Measurements from ENCODE around the gene MAP3K12. TPM values are rescaled to one million over a fixed set of nuclear protein-coding genes. Genes with fewer than 3 reads are reported as not detected.

Gene MAP3K12
- total RNA-seq, 1 donor from 2014 or later = 11.1 TPM

DNA sequence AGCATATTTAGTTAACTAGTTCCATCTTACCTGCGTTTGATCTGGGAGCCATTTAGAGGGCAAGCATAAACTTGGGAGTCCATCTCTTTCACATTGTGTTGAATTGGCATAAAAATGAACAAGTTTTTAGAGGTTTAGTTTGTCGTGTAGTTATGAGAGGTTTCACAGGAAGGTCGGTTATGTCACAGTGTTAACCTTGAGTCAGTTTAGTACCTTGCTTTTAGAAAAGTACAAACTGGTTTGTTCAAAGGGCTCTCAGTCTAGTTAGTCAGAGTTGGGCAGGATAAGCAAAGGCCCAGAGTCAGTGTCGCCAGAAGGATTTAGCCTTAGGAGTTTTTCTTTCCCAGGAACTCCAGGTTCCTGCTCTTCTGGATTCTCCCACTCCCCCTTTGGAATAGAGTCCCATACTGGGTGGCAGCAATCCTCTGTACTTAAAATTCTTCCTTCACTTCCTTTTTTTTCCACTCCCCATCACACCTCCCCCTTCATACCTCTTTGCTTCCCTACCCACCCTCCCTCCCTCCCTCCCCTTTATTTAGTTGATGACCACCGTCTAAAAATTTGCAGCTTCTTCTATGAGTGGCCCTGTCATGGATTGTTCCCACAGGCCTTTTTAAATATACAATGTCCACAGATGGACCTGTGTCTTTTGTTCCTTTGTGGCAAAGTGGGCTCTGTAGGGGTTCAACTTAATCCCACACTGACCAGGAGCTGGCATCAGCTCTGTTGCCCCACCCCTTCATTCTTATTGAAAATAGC, 35.3 kb downstream of the MAP3K12 start:
- Mint-ChIP-seq H3K27ac (ENCODE audit: unreplicated experiment) (peak overlapping the region; percentile 6), H3K4me3 (ENCODE audit: unreplicated experiment) (no peak overlapping the region), H3K36me3 (ENCODE audit: low read depth, unreplicated experiment) (peaks cover 45% of the 10 kb centered on the region), H3K9me3 (ENCODE audit: unreplicated experiment) (no peaks in the 10 kb centered on the region), H3K27me3 (ENCODE audit: low read depth, unreplicated experiment) (no peaks in the 10 kb centered on the region), H3K4me1 (ENCODE audit: low read depth, unreplicated experiment) (peaks cover 55% of the 10 kb centered on the region)
- no peak overlapping the region for H3K9ac ChIP-seq (ENCODE audit: low read length)
- peaks cover 100% of the 10 kb centered on the region for H4K20me1 ChIP-seq (ENCODE audit: insufficient read depth, low read length)
- H3K27ac ChIP-seq (ENCODE audit: low read depth, low read length) = no peak overlapping the region
- H3K4me3 ChIP-seq (ENCODE audit: insufficient read depth, low read depth, low read length) = no peak overlapping the region
- no peak for TF ChIP-seq EZH2 (IDR thresholded peaks at IDR 0.05; ENCODE audit: insufficient read depth, low read length)
- TF ChIP-seq, protein P1, sequence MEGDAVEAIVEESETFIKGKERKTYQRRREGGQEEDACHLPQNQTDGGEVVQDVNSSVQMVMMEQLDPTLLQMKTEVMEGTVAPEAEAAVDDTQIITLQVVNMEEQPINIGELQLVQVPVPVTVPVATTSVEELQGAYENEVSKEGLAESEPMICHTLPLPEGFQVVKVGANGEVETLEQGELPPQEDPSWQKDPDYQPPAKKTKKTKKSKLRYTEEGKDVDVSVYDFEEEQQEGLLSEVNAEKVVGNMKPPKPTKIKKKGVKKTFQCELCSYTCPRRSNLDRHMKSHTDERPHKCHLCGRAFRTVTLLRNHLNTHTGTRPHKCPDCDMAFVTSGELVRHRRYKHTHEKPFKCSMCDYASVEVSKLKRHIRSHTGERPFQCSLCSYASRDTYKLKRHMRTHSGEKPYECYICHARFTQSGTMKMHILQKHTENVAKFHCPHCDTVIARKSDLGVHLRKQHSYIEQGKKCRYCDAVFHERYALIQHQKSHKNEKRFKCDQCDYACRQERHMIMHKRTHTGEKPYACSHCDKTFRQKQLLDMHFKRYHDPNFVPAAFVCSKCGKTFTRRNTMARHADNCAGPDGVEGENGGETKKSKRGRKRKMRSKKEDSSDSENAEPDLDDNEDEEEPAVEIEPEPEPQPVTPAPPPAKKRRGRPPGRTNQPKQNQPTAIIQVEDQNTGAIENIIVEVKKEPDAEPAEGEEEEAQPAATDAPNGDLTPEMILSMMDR (IDR thresholded peaks at IDR 0.05; ENCODE audit: insufficient read depth, low read depth, low read length) = no peak
- H3K9me3 ChIP-seq (ENCODE audit: insufficient read depth, low read depth, low read length) = no peaks in the 10 kb centered on the region
- H3K79me2 ChIP-seq (ENCODE audit: insufficient read depth, low read length) = peaks cover 98% of the 10 kb centered on the region
- H3K4me2 ChIP-seq (ENCODE audit: low read length) = no peak overlapping the region
- no peaks in the 10 kb centered on the region for H3K4me1 ChIP-seq (ENCODE audit: insufficient read depth, low read length)
- H3K36me3 ChIP-seq (ENCODE audit: insufficient read depth, low read length) = peaks cover 95% of the 10 kb centered on the region
- no peak for DNase-seq (ENCODE audit: low read depth)
- no peak overlapping the region for H2AFZ ChIP-seq (ENCODE audit: low read depth, low read length)
- H3K27me3 ChIP-seq (ENCODE audit: insufficient read depth, low read length) = no peaks in the 10 kb centered on the region
- FAIRE-seq = no peak

DNA sequence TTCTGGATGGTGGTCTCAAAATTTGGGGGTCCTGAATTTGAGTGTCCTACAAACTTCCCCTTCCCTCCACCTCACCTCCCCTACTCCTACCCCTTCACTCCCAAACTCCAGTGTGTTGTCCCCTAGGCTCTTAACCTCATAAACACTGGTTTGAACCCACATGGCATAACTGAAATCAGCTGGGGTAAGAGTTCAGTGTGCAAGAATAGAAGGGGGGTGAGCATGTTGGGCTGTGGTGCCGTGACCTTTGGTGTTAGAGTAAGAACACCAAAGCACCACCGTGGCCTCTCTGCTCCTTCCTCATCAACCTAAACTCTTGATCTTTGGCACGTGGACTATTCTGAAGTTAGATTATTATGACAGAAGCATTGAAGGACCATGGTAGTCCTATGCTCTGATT, 36.3 kb downstream of the MAP3K12 start:
- TF ChIP-seq, protein P1 (IDR thresholded peaks at IDR 0.05; ENCODE audit: insufficient read depth, low read depth, low read length) = no peak
- TF ChIP-seq EZH2 (IDR thresholded peaks at IDR 0.05; ENCODE audit: insufficient read depth, low read length) = no peak
- DNase-seq (ENCODE audit: low read depth) = no peak
- FAIRE-seq = no peak
- H3K4me3 ChIP-seq (ENCODE audit: insufficient read depth, low read depth, low read length) = no peak overlapping the region
- Mint-ChIP-seq H3K4me1 (ENCODE audit: low read depth, unreplicated experiment) (peaks cover 55% of the 10 kb centered on the region), H3K4me3 (ENCODE audit: unreplicated experiment) (no peak overlapping the region), H3K36me3 (ENCODE audit: low read depth, unreplicated experiment) (peaks cover 42% of the 10 kb centered on the region), H3K27ac (ENCODE audit: unreplicated experiment) (peak overlapping the region; percentile 7), H3K9me3 (ENCODE audit: unreplicated experiment) (no peaks in the 10 kb centered on the region), H3K27me3 (ENCODE audit: low read depth, unreplicated experiment) (no peaks in the 10 kb centered on the region)
- no peak overlapping the region for H3K9ac ChIP-seq (ENCODE audit: low read length)
- H3K27me3 ChIP-seq (ENCODE audit: insufficient read depth, low read length) = no peaks in the 10 kb centered on the region
- no peak overlapping the region for H3K27ac ChIP-seq (ENCODE audit: low read depth, low read length)
- peaks cover 92% of the 10 kb centered on the region for H3K36me3 ChIP-seq (ENCODE audit: insufficient read depth, low read length)
- no peak overlapping the region for H3K4me2 ChIP-seq (ENCODE audit: low read length)
- H4K20me1 ChIP-seq (ENCODE audit: insufficient read depth, low read length) = peaks cover 100% of the 10 kb centered on the region
- H3K9me3 ChIP-seq (ENCODE audit: insufficient read depth, low read depth, low read length) = no peaks in the 10 kb centered on the region
- H3K4me1 ChIP-seq (ENCODE audit: insufficient read depth, low read length) = no peaks in the 10 kb centered on the region
- peaks cover 100% of the 10 kb centered on the region for H3K79me2 ChIP-seq (ENCODE audit: insufficient read depth, low read length)
- no peak overlapping the region for H2AFZ ChIP-seq (ENCODE audit: low read depth, low read length)

DNA sequence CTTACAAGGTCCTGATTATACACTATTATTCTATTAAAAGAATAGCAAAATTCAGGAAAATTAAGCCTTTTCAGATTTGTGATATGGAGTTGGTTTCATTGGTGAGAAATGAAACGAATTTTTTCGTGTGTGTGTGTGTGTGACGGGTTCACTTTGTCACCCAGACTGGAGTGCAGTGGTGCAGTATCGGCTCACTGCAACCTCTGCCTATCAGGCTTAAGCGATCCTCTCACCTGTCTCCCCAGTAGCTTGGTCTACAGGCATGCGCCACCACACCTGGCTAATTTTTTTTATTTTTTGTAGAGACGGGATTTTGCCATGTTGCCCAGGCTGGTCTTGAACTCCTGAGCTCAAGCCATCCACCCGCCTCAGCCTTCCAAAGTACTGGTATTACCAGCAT, 37.7 kb downstream of the MAP3K12 start:
- Histone ChIP-seq H3K4me2 (ENCODE audit: low read length) (no peak overlapping the region), H3K4me1 (ENCODE audit: insufficient read depth, low read length) (no peaks in the 10 kb centered on the region), H2AFZ (ENCODE audit: low read depth, low read length) (no peak overlapping the region), H3K27me3 (ENCODE audit: insufficient read depth, low read length) (no peaks in the 10 kb centered on the region), H3K9me3 (ENCODE audit: insufficient read depth, low read depth, low read length) (no peaks in the 10 kb centered on the region), H3K36me3 (ENCODE audit: insufficient read depth, low read length) (peaks cover 91% of the 10 kb centered on the region), H3K9ac (ENCODE audit: low read length) (no peak overlapping the region), H3K4me3 (ENCODE audit: insufficient read depth, low read depth, low read length) (no peak overlapping the region), H4K20me1 (ENCODE audit: insufficient read depth, low read length) (peaks cover 100% of the 10 kb centered on the region), H3K79me2 (ENCODE audit: insufficient read depth, low read length) (peaks cover 100% of the 10 kb centered on the region), H3K27ac (ENCODE audit: low read depth, low read length) (no peak overlapping the region)
- TF ChIP-seq, protein P1 (IDR thresholded peaks at IDR 0.05; ENCODE audit: insufficient read depth, low read depth, low read length) = no peak
- TF ChIP-seq EZH2 (IDR thresholded peaks at IDR 0.05; ENCODE audit: insufficient read depth, low read length) = no peak
- no peak for DNase-seq (ENCODE audit: low read depth)
- H3K27ac Mint-ChIP-seq (ENCODE audit: unreplicated experiment) = no peak overlapping the region
- no peaks in the 10 kb centered on the region for H3K9me3 Mint-ChIP-seq (ENCODE audit: unreplicated experiment)
- H3K4me1 Mint-ChIP-seq (ENCODE audit: low read depth, unreplicated experiment) = peaks cover 47% of the 10 kb centered on the region
- H3K27me3 Mint-ChIP-seq (ENCODE audit: low read depth, unreplicated experiment) = no peaks in the 10 kb centered on the region
- no peak overlapping the region for H3K4me3 Mint-ChIP-seq (ENCODE audit: unreplicated experiment)
- FAIRE-seq = no peak
- H3K36me3 Mint-ChIP-seq (ENCODE audit: low read depth, unreplicated experiment) = peaks cover 36% of the 10 kb centered on the region
